K562 (cell line): ENCODE measurements around the gene C16orf89. TPM values are rescaled to one million over a fixed set of nuclear protein-coding genes. Genes with fewer than 3 reads are reported as not detected.

Source experiments
- ATAC-seq: fragments of 200-7000 bp; cut with Tn5 transposase; 3 replicates; pipeline ENCODE4 v1.9.1; 2020; ENCODE audit warnings: moderate library complexity
- BruUV-seq: library from RNA; stranded (reverse); fragments of 400-500 nt; replicated peaks from 2 replicates; lab custom pipeline; 2021; lab: Mats Ljungman, UMichigan
- CTCF ChIA-PET: fragments of 300-600 bp; formaldehyde crosslinking; extraction: SDS; loops from one replicate; lab custom pipeline; 2021; ENCODE audit warnings: low intra/inter-chr PET ratio; lab: Yijun Ruan, JAX
- POLR2A ChIA-PET: fragments of 300-600, 350-650 bp; sonication (Branson Sonifier 250); formaldehyde crosslinking; extraction: SDS; loops from one replicate; lab custom pipeline; 2021; ENCODE audit warnings: antibody characterized with exemption, inconsistent platforms; lab: Yijun Ruan, JAX
- DNase-seq, 4 experiments: peaks; one replicate each; pipeline versions ENCODE4 v3.0.0 to v3.0.0-alpha.2; 2011 to 2018; ENCODE audit warnings: low spot score in 3 of 4, mixed read lengths in 3 of 4; ENCODE audit errors: extremely low read depth in 1 of 4
- FAIRE-seq: peaks from 2 replicates; lab custom pipeline; 2011; peaks lifted over from hg19 to GRCh38; lab: Jason Lieb, UNC
- H2AFZ ChIP-seq: 2 replicates; pipeline ENCODE4 v1.6.0; 2011; ENCODE audit warnings: low read depth, low read length, control low read depth, inconsistent platforms
- H3K27ac ChIP-seq: fragments of 200-600 bp; 3 replicates; pipeline ENCODE4 v1.8.0; 2011; ENCODE audit warnings: low read depth, mild to moderate bottlenecking, control low read depth, inconsistent platforms, low read length, moderate library complexity, mixed read lengths; ENCODE audit errors: extremely low read depth
- H3K27me3 ChIP-seq, 2 experiments: fragments of 300-600 bp in 1 of 2; 2 replicates in 1 of 2; 3 replicates in 1 of 2; pipeline versions ENCODE4 v1.6.0 to v1.8.0; 2011; ENCODE audit warnings: inconsistent platforms in 2 of 2, low read length in 2 of 2, mild to moderate bottlenecking in 1 of 2, mixed read lengths in 1 of 2, moderate library complexity in 1 of 2; ENCODE audit not compliant: control insufficient read depth in 2 of 2, insufficient read depth in 2 of 2
- H3K36me3 ChIP-seq: fragments of 300-600 bp; 3 replicates; pipeline ENCODE4 v1.8.0; 2011; ENCODE audit warnings: mild to moderate bottlenecking, low read length, inconsistent platforms; ENCODE audit not compliant: control insufficient read depth, insufficient read depth
- H3K4me1 ChIP-seq, 2 experiments: fragments of 200-600 bp in 1 of 2; replicated peaks in 1 of 2; 2 replicates in 1 of 2; 3 replicates in 1 of 2; pipeline versions ENCODE4 v1.5.1 to v1.8.0; 2011; ENCODE audit warnings: inconsistent platforms in 2 of 2, low read length in 2 of 2, mild to moderate bottlenecking in 1 of 2, mixed read lengths in 1 of 2, moderate library complexity in 1 of 2; ENCODE audit not compliant: control insufficient read depth in 2 of 2, insufficient read depth in 2 of 2
- H3K4me2 ChIP-seq: 2 replicates; pipeline ENCODE4 v1.6.1; 2011; ENCODE audit warnings: low read length, control low read depth, inconsistent platforms, mixed read lengths; ENCODE audit not compliant: insufficient read depth
- H3K4me3 ChIP-seq: fragments of 200-600 bp; sonication (generic), shearing (Covaris generic); 2 replicates; pipeline ENCODE4 v1.5.1; 2016; ENCODE audit warnings: control low read depth, inconsistent platforms
- H3K79me2 ChIP-seq: fragments of 200-600 bp; 3 replicates; pipeline ENCODE4 v1.8.0; 2011; ENCODE audit warnings: low read length, inconsistent platforms; ENCODE audit not compliant: control insufficient read depth, insufficient read depth
- H3K9ac ChIP-seq, 2 experiments: 2 replicates each; pipeline versions ENCODE4 v1.6.0 to v1.6.1; 2011; ENCODE audit warnings: low read depth in 2 of 2, low read length in 2 of 2, control low read depth in 1 of 2, inconsistent platforms in 1 of 2, mild to moderate bottlenecking in 1 of 2, mixed read lengths in 1 of 2; ENCODE audit not compliant: insufficient read depth in 1 of 2
- H3K9me1 ChIP-seq: one replicate; pipeline ENCODE4 v1.6.0; 2011; ENCODE audit warnings: inconsistent platforms, mild to moderate bottlenecking, low read length, moderate library complexity; ENCODE audit not compliant: control insufficient read depth, insufficient read depth
- H3K9me3 ChIP-seq: replicated peaks from 2 replicates; pipeline ENCODE4 v1.5.1; 2011; ENCODE audit warnings: low read depth, low read length, inconsistent platforms; ENCODE audit not compliant: control insufficient read depth, insufficient read depth
- H4K20me1 ChIP-seq: replicated peaks from 2 replicates; pipeline ENCODE4 v1.6.1; 2011; ENCODE audit warnings: low read length, inconsistent platforms, mixed read lengths; ENCODE audit not compliant: control insufficient read depth, insufficient read depth
- CCAR2 ChIP-seq: fragments of 200-400 bp; formaldehyde crosslinking; IDR thresholded peaks from 2 replicates; pipeline ENCODE4 v1.6.1; 2017; ENCODE audit warnings: mild to moderate bottlenecking, low read depth, low read length
- NBN ChIP-seq: fragments of 450-650 bp; IDR thresholded peaks from 2 replicates; pipeline ENCODE4 v1.6.1; 2016; ENCODE audit warnings: low read depth, mild to moderate bottlenecking
- SREBF1 ChIP-seq: fragments of 150-350 bp; IDR thresholded peaks from 2 replicates; pipeline ENCODE4 v1.6.1; 2014; ENCODE audit warnings: antibody characterized with exemption, low read depth, low read length, borderline replicate concordance
- ZEB2 ChIP-seq: fragments of 450-650 bp; IDR thresholded peaks from 2 replicates; pipeline ENCODE4 v1.6.1; 2016
- WGBS: fragments of 100-300 bp; shearing (Covaris generic); methylation state at CpG from one replicate; pipeline ENCODE4 v1.1.6; 2016; ENCODE audit warnings: low coverage, mixed read lengths; ENCODE audit not compliant: insufficient coverage; ENCODE audit errors: missing lambda C conversion rate; 5-methylcytosine and 5-hydroxymethylcytosine counted together
- in situ Hi-C: fragments of 300-500 bp; cut with MboI; formaldehyde crosslinking; loops from 4 replicates; pipeline ENCODE4 v1.15.0; 2018; ENCODE audit warnings: inconsistent platforms, mixed read lengths
- intact Hi-C: fragments of 100-400 bp; cut with micrococcal nuclease; formaldehyde crosslinking; loops from 2 replicates; pipeline ENCODE4 v1.14.2; 2022
- polyA plus RNA-seq, 8 experiments: library from polyadenylated mRNA; depleted of rRNA in 4 of 8; stranded (reverse) in 5 of 8; unstranded in 3 of 8; fragments of >200 nt; fragmentation: Nextera tagmentation in 2 of 8; fragmentation: Illumina TruSeq in 1 of 8; extraction: Ambion mirVana in 2 of 8; extraction: Trizol in 1 of 8; gene quantifications; 2 replicates each; pipeline versions ENCODE4 v1.2.1 to v1.2.3, GENCODE V29; 2011 to 2014; ENCODE audit warnings: inconsistent platforms in 1 of 8, missing spikeins in 1 of 8
- total RNA-seq, 7 experiments: library from RNA; depleted of rRNA in 6 of 7; stranded (reverse); fragments of >200 nt in 6 of 7; fragmentation: Illumina TruSeq in 2 of 7; extraction: Trizol in 2 of 7; gene quantifications; 2 replicates each; pipeline versions ENCODE4 v1.2.1 to v1.2.3, GENCODE V29; 2011 to 2021; ENCODE audit warnings: low replicate concordance in 1 of 7
- TF ChIP-seq, protein P1 (sequence below): sonication (generic); formaldehyde crosslinking; IDR thresholded peaks from 2 replicates; pipeline ENCODE4 v1.8.0; 2022; ENCODE audit warnings: missing genetic modification reagents, mild to moderate bottlenecking, moderate library complexity, borderline replicate concordance
- TF ChIP-seq, protein P2 (sequence below): fragments of 250-450 bp; sonication (Bioruptor Pico); IDR thresholded peaks from 2 replicates; pipeline ENCODE4 v1.8.0; 2021; ENCODE audit warnings: borderline replicate concordance, mild to moderate bottlenecking, moderate library complexity; ENCODE audit not compliant: poor library complexity, severe bottlenecking
- TF ChIP-seq, protein P3 (sequence below): fragments of 250-450 bp; sonication (Bioruptor Pico); IDR thresholded peaks from 2 replicates; pipeline ENCODE4 v1.8.0; 2022; ENCODE audit warnings: inconsistent platforms, mild to moderate bottlenecking, moderate library complexity, borderline replicate concordance
- TF ChIP-seq, protein P4 (sequence below): fragments of 450-650 bp; IDR thresholded peaks from 2 replicates; pipeline ENCODE4 v1.6.1; 2016; ENCODE audit warnings: mild to moderate bottlenecking, moderate library complexity

The C16orf89 gene
- total and polyA plus RNA-seq, 9 of the 15 experiments (the other 6 are each of a cell fraction or from before 2014, with no cell fraction given) = not detected

DNA sequence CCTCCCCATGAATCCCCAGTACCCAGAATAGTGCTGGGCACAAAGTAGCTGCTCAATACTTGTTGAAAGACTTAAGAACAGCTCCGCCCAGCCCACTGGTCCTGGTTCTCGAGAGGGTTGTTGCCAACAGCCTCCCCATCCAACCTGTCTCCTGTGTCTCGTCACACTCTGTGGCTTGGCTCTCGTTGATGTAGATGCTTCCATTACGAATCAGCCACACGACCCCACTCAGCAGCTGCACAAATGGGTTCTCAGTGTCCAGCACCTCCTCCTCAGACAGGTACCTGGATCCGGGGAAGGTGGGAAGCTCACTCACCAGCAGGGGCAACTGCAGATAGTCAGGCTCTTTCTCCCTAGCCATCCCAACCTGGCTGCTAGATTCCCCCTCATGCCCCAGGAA is 34.2 kb downstream of the C16orf89 start:
- no peak for ATAC-seq
- no peaks in the 10 kb centered on the region for H4K20me1 ChIP-seq
- no peak overlapping the region for H2AFZ ChIP-seq
- ChIA-PET CTCF (no interaction called here), POLR2A (interaction anchor here (0.8 to 0.9 kb wide), 3 partner anchors 57 to 218 kb away, joined by 3 to 4 read pairs (median 3); no protein-coding TSS in a partner anchor)
- H3K36me3 ChIP-seq = no peaks in the 10 kb centered on the region
- H3K4me1 ChIP-seq = peaks cover 21 to 23% of the 10 kb centered on the region in 2 experiments; a peak in 4 of 5 replicates
- WGBS = 61% methylated on average over 7 of the region's 7 CpGs
- no peak overlapping the region for H3K4me3 ChIP-seq
- FAIRE-seq = no peak
- in situ Hi-C loops (no loop called here), intact Hi-C loops (no loop called here)
- H3K79me2 ChIP-seq = no peaks in the 10 kb centered on the region
- no TSS peak for BruUV-seq
- H3K9ac ChIP-seq = no peak overlapping the region
- no peaks in the 10 kb centered on the region for H3K9me1 ChIP-seq
- no peaks in the 10 kb centered on the region for H3K9me3 ChIP-seq
- H3K27me3 ChIP-seq = no peaks in the 10 kb centered on the region
- H3K27ac ChIP-seq = no peak overlapping the region
- no peak overlapping the region for H3K4me2 ChIP-seq
- DNase-seq = no peak
- TF ChIP-seq SREBF1 (no peak), CCAR2 (no peak), ZEB2 (no peak), NBN (no peak)
- TF ChIP-seq, protein P1, sequence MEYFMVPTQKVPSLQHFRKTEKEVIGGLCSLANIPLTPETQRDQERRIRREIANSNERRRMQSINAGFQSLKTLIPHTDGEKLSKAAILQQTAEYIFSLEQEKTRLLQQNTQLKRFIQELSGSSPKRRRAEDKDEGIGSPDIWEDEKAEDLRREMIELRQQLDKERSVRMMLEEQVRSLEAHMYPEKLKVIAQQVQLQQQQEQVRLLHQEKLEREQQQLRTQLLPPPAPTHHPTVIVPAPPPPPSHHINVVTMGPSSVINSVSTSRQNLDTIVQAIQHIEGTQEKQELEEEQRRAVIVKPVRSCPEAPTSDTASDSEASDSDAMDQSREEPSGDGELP = no peak
- TF ChIP-seq, protein P2, sequence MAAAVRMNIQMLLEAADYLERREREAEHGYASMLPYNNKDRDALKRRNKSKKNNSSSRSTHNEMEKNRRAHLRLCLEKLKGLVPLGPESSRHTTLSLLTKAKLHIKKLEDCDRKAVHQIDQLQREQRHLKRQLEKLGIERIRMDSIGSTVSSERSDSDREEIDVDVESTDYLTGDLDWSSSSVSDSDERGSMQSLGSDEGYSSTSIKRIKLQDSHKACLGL (CRISPR knock-in tag) = no peak
- TF ChIP-seq, protein P3, sequence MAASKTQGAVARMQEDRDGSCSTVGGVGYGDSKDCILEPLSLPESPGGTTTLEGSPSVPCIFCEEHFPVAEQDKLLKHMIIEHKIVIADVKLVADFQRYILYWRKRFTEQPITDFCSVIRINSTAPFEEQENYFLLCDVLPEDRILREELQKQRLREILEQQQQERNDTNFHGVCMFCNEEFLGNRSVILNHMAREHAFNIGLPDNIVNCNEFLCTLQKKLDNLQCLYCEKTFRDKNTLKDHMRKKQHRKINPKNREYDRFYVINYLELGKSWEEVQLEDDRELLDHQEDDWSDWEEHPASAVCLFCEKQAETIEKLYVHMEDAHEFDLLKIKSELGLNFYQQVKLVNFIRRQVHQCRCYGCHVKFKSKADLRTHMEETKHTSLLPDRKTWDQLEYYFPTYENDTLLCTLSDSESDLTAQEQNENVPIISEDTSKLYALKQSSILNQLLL = no peak
- TF ChIP-seq, protein P4, sequence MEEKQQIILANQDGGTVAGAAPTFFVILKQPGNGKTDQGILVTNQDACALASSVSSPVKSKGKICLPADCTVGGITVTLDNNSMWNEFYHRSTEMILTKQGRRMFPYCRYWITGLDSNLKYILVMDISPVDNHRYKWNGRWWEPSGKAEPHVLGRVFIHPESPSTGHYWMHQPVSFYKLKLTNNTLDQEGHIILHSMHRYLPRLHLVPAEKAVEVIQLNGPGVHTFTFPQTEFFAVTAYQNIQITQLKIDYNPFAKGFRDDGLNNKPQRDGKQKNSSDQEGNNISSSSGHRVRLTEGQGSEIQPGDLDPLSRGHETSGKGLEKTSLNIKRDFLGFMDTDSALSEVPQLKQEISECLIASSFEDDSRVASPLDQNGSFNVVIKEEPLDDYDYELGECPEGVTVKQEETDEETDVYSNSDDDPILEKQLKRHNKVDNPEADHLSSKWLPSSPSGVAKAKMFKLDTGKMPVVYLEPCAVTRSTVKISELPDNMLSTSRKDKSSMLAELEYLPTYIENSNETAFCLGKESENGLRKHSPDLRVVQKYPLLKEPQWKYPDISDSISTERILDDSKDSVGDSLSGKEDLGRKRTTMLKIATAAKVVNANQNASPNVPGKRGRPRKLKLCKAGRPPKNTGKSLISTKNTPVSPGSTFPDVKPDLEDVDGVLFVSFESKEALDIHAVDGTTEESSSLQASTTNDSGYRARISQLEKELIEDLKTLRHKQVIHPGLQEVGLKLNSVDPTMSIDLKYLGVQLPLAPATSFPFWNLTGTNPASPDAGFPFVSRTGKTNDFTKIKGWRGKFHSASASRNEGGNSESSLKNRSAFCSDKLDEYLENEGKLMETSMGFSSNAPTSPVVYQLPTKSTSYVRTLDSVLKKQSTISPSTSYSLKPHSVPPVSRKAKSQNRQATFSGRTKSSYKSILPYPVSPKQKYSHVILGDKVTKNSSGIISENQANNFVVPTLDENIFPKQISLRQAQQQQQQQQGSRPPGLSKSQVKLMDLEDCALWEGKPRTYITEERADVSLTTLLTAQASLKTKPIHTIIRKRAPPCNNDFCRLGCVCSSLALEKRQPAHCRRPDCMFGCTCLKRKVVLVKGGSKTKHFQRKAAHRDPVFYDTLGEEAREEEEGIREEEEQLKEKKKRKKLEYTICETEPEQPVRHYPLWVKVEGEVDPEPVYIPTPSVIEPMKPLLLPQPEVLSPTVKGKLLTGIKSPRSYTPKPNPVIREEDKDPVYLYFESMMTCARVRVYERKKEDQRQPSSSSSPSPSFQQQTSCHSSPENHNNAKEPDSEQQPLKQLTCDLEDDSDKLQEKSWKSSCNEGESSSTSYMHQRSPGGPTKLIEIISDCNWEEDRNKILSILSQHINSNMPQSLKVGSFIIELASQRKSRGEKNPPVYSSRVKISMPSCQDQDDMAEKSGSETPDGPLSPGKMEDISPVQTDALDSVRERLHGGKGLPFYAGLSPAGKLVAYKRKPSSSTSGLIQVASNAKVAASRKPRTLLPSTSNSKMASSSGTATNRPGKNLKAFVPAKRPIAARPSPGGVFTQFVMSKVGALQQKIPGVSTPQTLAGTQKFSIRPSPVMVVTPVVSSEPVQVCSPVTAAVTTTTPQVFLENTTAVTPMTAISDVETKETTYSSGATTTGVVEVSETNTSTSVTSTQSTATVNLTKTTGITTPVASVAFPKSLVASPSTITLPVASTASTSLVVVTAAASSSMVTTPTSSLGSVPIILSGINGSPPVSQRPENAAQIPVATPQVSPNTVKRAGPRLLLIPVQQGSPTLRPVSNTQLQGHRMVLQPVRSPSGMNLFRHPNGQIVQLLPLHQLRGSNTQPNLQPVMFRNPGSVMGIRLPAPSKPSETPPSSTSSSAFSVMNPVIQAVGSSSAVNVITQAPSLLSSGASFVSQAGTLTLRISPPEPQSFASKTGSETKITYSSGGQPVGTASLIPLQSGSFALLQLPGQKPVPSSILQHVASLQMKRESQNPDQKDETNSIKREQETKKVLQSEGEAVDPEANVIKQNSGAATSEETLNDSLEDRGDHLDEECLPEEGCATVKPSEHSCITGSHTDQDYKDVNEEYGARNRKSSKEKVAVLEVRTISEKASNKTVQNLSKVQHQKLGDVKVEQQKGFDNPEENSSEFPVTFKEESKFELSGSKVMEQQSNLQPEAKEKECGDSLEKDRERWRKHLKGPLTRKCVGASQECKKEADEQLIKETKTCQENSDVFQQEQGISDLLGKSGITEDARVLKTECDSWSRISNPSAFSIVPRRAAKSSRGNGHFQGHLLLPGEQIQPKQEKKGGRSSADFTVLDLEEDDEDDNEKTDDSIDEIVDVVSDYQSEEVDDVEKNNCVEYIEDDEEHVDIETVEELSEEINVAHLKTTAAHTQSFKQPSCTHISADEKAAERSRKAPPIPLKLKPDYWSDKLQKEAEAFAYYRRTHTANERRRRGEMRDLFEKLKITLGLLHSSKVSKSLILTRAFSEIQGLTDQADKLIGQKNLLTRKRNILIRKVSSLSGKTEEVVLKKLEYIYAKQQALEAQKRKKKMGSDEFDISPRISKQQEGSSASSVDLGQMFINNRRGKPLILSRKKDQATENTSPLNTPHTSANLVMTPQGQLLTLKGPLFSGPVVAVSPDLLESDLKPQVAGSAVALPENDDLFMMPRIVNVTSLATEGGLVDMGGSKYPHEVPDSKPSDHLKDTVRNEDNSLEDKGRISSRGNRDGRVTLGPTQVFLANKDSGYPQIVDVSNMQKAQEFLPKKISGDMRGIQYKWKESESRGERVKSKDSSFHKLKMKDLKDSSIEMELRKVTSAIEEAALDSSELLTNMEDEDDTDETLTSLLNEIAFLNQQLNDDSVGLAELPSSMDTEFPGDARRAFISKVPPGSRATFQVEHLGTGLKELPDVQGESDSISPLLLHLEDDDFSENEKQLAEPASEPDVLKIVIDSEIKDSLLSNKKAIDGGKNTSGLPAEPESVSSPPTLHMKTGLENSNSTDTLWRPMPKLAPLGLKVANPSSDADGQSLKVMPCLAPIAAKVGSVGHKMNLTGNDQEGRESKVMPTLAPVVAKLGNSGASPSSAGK = no peak
